T-helper 1 cell (primary cell): ENCODE data around the gene PSD4.

Experiments used
- DNase-seq, 5 donors: peaks; one replicate each; pipeline ENCODE4 v3.0.0-alpha.2; 2012 to 2020

The PSD4 gene

DNA sequence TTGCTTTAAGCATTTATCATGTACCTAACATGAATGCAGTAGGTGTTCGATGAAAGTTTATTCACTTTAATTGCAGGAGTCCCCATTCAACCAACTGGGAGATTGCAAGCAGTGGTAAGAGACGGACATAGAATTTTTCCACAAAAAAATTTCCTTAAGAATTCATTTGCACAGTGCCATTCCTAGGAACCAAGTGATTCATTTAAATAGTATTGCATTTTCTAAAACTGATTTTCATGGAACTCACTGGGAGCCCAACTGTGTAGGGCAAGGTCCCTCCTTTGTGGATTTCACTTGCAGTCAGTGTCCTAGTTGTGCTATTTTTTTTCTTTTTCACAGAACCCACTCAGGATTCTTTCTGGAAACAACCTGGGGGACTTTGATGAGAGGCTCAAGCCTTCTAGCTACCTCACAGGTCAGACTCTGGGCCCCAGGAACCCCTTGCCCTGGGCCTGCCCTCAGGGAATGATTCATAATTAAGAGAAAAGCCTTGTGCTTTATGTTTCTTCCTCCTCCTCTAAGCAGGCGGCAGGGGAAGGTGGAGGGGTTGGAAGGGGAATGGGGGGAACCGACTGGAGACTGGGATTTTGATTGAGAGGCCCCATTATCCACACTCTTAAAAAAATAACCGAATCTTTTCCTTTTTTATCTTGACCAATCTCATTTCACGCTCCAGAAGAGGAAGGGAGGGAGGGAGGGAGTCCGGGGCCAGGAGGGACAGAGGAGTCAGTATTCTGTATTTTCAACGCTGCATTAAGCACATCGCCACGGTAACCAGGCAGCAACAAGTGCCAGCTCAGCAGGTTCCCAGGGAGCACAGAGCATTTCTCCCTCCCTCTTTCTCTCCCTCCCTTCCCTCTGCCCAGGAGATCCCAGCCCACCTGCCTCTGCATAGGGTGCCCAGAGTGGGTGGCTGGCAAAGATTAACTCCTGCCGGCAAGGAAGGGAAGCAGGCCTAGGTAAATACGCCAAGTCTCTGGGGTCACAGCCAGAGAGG is 51.8 kb downstream of the PSD4 start:
- no peak for DNase-seq

DNA sequence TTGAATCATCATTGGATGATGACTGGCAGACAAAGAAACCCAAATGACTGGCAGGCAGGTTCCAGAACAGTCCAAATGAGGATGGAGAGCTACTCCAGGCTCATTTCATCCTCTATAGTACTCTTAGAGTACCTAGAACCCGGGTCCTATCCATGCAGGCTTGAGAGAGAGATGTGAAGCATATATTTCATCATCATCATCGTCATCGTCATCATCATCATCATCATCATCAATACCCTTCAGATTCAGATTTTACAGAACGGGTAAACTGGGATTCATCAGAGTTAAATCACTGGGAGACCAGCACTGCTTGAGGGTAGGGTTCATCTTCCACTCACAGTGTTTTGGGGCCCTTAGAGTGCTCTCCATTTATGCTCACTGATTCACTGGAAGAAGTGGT is 52.7 kb downstream of the PSD4 start:
- DNase-seq: no peak

DNA sequence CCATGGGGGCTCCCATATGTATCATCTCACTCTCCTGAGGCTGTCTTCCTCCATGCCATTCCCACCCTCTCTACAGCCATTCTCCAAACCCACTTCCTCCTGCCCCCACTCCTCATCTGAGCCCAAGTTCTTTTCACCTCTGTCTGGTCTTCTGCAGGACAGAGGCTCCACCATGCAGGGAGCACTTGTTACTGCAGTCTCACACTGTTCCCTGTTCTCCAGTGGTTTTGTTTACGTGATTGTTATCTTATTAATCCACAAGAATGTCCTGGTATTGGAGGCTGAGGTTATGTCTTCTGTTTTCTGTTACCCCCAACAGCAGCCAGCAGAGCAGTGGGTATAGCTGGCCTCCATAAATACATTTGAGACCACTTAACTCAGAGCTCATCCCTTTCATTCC is 53.5 kb downstream of the PSD4 start:
- DNase-seq: no peak

DNA sequence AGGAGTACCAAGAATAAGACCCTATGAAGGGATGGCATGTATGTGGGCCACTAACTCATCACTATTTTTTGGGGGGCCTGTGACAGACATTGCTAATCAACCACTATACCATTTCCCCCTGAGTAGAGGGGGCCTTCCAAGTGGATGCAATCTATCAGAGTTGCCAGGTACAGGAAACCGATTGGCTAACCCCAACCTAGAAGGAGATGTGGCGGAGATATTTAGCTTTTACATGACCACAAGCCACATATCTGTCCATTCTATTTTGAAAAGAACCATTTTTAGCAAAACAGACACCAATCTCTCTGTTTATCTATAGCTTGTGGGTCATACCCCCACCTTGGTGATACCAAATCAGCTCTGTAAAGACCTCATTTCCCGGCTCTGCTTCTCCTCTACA is 53.9 kb downstream of the PSD4 start:
- DNase-seq: no peak

DNA sequence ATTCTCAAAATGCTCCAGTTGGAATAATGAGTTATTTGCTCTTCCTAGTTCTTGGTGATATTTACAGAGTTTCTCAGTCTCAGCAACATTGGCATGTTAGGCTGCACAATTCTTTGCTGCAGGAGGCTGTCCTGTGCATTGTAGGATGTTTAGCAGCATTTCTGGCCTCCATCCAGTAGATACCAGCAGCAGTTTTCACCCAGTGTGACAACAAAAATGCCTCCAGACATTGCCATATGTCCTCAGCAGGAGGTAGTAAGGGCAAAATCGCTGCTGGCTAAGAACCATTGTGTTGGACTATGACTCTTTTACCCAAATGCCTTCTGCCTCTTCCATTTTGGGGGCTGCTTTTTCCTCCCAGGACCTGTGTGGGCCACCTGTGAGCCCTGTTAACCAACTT is 54.6 kb downstream of the PSD4 start:
- DNase-seq: no peak

DNA sequence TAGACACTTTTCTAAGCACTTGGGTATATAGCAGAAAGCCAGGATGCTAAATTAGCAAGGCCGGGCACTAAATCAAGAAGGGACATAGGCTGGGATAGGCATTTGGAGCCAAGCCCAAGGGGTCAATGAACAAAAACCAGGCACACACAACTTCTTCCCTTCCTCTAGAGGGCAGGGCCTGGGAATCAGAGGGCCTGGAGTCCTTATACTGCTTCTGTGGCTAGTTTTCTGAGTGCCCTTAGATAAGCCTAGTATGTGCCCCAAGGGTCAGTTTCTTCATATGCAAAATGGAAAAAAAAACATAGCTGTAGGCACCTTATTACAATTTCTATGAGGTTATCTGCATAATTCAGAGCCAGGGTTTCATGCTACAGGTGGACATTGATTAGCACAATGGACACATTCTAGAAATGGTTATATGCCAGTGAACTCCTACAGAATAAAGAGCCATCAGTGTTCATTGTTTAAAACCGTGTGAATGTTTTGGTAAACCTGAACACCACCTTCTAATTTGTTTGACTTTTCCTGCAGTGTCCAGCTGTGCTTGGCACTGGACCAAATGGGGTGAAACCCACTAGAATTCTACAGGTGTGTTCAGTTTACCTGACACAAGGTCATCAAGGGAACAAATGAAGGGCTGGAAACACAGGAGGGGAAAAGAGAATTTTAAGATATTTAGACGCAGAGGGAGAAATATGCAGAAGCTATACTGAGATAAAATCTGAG is 55.4 kb downstream of the PSD4 start:
- DNase-seq: no peak

DNA sequence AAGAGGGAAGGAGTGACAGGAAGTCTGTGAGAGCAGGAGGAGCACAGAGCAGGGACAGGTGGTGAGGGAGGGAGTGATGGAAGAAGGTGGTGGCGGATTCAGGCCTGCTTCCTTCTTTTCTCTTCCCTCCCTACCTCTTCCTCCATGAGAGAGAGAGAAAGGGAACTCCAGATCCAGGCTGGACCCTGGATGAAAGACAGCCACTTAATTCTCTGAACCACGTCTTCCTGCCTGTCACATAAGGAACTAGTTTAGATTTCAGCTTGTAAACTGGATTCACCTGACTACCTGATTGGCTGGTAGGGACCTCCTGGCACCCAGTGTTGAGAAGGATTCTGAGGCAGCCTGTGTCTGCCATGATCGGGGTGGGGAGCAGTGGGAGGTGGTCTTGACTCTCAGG is 56.0 kb downstream of the PSD4 start:
- no peak for DNase-seq

DNA sequence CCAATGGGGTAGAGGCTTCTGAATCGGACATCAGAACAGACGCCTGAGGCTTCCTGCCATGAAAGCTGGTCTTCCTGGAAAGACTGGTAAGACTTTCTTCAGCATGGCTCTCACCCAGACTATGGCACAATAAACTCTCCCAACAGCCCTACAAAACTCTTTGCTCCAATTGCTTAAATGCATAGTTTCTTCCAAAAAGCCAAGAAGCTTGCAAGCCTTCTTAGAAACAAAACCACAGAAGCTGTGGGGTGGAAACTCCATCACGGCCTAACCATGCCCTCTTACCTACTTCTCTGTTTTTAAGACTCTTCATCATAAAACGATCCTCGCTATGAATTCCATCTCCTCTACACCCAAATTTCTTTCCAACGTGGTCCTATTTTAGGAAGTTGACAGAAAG is 56.8 kb downstream of the PSD4 start:
- peak in 1 of 5 donors; percentile 29 for DNase-seq

DNA sequence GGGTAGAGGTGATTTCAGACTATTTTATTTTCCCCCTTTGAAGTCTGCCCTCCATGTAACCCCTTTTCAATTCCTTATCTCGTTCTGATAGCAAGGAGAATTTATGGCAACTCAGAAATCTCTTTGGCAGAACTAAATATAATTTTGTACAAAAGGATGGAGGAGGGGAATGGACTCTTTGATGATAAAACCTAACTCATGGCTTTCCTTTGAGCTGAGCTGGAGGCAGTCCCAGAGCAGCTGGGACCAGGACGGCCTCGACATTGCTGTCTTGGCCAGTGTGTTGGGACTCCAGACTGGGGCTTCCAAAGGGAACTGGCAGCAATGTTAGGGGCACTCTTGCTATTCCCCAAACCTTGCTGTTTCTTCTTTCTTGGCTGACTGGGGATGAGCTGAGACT is 57.3 kb downstream of the PSD4 start:
- DNase-seq: no peak

DNA sequence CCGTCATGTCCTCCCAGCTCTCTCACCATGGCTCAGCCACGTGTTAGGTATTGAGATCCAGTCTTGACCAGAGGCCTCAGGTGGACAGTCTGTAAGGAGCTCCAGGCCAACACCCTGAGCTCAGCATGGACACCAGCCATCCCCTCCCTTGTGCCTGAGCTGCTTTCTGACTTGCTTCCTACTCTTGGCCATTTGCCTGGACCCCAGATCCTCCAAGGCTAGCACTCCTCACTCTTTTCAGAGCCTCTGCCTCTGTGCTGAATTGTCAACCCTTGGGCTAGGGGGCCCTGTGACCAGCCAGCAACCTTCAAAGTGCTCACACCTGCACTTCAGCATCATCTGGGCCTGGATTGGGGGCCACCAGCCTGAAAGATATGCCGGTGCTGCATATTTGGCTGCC is 58.4 kb downstream of the PSD4 start:
- DNase-seq: no peak

DNA sequence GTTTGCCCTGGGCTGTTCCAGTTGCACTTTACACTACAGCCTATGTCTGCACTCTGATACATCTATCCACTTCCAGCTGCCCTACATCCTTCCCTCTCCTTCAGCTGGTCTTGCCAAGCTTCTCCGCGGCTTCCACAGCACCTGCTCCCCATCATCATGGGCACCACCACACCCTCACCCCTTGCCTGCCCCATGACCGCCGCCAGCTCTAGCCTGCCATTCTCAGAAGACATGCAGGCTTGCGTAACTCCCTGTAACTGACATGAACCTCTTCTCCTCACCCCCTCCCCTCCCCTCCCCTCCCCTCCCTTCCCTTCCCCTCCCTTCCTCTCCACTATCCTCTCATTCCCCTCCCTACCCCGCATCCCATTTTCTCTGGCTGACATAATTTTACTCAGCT is 59.0 kb downstream of the PSD4 start:
- no peak for DNase-seq

DNA sequence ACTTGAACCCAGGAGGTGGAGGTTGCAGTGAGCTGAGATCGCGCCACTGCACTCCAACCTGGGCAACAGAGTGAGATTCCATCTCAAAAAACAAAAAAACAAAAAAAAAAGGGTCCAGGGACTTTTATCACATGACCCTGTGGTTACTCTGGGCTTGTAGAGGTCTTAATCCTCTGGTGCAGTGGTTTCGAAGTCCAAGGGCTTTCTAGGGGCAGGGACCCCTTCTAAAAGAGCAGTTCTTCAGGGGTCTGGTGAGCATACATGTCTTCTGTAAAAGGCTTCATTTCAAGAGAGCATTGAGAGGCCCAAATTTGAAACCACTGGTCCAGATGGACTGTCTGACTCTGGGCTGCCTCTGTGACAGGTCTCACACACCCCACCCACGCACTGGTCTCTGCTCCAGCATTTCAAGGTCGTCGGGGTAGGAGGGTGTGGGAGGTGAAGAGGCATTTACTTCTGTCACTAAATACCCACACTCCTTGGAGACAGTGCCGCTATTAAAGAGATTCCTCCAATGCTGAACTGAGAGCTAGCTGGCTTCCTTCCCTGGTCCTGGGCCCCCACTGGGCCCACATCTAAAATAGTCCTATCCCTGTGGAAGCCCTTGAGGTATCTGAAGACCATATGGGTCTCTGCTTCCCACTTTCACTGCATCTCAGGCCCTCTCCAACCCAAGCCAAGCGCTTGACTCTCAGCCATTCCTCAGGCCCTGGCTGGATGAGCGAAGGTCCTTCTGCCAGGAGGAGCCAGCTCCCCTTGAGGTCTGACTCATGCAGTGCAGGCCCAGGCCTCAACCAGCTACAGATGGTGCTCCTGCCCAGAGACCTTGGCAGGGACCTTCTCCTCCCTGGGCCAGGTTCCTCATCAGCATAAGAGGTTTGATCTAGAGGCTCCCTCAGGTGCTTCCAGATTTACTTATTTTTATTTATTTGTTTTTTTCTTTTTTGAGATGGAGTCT is 60.1 kb downstream of the PSD4 start:
- DNase-seq: no peak

DNA sequence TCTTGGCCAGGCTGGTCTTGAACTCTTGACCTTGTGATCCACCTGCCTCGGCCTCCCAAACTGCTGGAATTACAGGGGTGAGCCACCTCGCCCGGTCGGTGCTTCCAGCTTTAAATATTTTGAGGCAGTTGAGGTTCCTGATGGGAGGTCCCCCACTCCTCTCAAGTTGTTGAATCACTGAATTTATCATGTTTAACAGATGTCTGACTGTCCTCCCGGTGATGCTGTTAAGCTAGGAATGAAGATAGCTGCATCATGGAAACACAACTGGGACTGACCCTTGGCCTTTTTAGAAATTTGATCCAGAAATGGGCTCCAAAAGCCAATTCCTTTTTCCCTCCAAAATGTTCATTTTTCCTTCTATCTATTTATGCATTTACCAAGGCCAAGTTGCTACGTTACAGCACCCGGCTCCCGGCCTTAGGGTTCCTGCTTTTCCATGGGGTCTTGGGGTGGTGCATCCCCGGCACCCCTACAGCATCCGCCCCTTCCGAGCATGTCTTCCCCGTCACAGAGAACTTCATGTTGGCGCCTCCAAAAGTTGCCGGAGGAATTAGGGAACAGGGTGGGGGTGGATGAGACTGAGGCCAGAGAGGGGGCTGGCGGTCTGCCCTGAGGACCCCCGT is 61.1 kb downstream of the PSD4 start:
- no peak for DNase-seq

DNA sequence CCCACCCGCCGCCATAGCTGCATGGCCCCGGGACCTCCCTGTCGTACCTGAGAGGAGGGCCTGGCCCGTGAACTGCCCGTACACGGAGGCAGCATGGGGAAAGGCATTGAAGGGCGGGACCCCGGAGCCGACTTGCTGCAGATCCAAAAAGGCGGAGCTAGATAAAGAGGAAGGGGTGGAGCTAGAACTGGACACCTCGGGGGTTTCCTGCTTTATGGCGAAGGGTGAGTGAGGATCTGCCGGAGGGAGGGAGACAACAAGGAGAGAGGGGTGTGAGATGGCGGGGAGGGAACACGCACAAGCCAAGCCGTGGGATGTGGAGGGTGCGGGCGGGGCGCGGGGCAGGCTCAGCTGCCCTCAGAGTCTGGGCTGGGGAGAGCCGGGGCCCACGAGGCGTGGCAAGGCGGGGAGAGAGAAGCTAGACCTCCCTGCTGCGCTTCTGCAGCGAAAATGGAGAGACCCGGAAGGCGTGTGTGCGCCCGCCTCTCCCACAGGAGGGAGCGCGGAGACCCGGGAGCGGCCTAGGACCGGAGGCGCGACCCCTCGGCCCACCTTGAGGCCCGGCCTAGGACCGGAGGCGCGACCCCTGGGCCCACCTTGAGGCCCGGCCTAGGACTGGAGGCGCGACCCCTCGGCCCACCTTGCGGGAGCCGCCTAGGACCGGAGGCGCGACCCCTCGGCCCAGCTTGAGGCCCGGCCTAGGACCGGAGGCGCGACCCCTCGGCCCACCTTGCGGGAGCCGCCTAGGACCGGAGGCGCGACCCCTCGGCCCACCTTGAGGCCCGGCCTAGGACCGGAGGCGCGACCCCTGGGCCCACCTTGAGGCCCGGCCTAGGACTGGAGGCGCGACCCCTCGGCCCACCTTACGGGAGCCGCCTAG is 61.8 kb downstream of the PSD4 start:
- DNase-seq: peak in 4 of 5 donors; percentile 27 to 72 (median 44)

DNA sequence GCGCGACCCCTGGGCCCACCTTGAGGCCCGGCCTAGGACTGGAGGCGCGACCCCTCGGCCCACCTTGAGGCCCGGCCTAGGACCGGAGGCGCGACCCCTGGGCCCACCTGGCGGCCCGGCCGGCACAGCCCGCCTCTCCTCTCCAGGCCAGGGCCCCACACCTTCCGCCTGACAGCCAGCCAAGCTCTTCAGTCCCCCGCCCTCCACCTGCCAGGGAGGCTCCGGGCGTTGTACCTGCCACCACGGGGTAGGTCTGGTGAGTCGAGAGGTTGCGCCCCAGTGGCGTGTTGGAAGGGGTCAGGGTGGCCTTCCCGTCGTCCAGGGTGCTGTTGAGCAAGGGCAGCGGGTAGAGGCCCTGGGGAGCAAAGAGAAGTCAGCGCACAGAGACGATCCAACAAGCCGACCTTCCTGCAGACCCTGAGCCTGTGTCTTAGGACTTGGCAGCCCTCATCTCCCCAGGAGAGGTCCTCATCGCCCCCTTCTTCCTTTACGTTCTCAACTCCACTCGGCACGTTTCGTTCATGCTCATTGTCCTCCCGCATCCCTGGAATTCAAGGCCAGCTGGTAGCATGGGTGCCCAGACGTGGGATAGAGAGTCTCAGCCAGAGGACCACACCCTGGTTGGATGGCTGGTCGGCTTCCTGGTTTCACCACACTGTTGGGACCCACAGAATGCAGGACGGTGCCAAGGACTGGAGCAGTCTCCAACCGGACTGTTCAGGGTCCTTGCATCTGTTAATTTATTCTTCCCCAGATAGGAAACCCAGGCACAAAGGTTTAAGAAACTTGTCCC is 62.8 kb downstream of the PSD4 start:
- DNase-seq: no peak

DNA sequence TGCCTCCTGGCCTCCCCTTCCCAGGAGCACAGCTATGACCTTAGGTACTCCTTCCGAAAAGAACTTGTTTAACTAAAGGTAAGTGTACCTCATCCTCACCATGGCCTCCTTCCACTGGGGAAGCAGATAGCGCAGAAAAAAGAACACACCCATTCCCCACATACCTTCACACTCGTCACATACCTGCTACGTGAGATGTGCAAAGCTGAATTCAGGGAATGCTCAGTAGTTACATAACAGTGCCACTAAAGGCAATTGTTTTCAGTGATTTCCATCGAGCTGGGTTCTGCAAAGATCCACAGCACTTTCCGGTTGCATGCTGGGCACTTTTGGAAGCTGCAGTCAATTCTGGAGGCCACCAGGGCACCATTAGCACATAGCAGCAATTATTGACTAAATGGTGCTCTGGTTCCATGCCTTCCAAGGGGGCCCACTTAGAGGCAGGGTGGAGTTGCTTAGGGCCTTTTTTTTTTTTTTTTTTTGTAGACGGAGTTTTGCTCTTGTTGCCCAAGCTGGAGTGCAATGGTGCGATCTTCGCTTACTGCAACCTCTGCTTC is 63.9 kb downstream of the PSD4 start:
- DNase-seq: no peak

DNA sequence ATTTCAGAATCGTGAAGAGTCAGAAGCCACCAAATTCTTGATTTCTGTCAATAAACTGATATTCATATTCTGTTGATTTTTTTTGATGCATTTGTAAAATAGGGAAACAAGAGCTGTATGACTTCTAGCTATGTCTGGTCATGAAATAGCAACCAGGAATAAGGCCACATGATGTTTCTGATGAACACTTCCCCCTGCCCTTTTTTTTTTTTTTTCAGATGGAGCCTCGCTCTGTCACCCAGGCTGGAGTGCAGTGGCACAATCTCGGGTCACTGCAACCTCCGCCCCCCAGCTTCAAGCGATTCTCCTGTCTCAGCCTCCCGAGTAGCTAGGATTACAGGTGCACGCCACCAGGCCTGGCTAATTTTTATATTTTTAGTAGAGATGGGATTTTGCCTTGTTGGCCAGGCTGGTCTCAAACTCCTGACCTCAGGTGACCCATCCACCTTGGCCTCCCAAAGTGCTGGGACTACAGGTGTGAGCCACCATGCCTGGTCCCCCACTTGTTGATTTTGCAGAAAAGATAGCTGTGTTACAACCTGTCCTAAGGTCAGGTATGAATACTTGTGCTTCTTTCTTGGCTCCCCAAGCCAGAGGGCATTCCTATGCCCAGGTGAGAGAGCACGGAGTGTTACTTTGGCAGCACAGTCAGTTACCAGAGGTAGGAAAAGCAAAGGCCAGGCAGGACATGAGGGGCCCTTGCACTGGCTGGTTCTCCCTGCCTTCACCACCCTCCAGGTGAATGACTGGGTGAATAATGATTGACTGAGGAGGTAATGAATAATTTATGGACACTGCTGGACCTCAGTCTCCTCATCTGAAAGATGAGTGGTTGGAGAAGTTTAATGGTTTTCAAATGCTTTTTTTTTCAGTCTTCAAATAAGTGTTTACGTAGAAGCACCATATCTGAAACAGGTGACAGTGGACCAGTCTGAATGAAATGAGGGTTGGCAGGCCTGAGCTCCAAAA is 65.4 kb downstream of the PSD4 start:
- DNase-seq: no peak

DNA sequence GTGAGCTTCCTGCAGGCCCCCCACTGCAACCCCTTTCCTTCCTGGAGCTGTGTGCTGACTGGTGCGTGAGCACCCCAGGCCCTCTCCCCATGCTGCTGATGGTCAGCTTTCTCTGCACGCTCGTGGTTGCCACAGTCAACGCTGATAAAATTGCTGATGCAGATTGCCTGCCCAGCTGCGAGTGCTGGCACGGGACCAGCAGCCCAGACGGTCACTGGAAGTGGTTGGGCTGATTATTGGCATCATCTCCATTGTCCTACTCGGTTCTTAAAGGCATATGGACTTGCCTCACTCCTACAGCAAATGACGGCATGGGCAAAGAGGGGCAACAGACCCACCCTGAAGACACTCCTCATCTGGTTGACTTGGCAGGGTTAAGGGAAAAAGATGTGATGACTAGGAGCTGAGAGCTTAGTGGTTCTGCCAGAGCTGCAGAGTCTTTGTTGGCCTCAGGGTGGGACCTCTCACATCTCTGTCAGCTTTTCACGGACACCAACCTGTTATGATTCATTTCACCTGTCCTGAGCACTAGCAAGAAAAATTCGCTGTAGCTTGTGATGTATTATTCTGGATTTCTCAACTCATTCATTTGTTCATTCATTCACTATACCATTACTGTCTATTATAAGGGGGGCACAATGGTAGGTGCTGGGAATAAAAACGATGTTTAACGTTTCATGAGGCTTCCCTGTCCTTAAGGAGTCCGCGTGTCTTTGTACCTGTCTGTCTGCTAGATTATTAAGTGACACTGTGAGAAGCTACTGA is 66.6 kb downstream of the PSD4 start:
- no peak for DNase-seq
